ENCODE measurements around the gene YIF1B.

Gene YIF1B

DNA sequence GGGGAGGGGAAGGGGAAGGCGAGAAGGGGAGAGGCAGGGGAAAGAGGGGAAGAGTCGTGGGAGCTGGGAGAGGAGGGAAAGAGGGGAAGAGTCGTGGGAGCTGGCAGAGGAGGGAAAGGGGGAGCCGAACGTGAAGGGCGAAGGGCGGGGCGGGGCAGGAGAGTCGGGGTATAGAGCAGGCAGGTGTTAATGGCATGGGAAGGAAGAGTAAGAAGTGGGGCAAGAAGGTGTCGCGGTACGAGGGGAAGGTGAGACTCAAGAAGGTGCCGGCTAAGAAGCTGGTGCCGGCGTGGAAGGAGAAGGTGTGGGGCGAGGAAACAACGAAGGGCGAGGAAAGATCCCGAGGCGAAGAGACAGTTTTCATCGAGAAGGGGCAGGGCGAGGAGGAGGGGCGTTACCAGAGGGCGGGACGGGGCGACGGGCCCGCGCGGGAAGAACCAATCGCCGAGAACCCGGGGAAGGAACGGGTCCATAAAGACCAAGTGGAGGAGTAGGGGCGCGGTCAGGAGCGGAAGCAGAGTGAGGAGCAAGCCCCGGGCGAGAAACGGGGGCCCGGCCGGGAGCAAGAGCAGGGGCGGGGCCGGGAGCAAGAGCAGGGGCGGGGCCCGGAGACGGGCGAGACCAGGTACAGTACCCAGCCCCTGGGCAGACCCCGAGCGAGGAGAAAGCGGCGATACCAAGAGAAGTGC lies 20.3 kb upstream of the YIF1B start:
- DNase-seq (ENCODE audit: low read depth in 2 of 2, low spot score in 1 of 2): peak; percentile 87 to 88

DNA sequence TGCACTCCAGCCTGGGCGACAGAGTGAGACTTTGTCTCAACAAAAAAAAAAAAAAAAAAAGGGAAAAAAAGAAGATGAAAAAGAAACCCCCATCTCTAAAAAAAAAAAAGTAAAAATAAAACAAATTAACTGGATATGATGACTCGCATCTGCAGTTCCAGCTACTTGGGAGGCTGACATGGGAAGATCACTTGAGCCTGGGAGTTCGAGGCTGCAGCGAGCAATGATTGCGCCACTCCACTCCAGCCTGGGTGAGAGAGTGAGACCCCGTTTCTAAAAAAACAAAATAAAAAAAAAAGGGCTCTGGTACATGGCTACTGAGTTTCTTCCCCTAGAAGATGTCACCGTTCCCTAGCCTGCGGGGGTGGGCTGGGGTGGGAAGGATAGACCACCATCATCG lies 17.5 kb upstream of the YIF1B start:
- no peak for DNase-seq (ENCODE audit: low read depth in 2 of 2, low spot score in 1 of 2)

DNA sequence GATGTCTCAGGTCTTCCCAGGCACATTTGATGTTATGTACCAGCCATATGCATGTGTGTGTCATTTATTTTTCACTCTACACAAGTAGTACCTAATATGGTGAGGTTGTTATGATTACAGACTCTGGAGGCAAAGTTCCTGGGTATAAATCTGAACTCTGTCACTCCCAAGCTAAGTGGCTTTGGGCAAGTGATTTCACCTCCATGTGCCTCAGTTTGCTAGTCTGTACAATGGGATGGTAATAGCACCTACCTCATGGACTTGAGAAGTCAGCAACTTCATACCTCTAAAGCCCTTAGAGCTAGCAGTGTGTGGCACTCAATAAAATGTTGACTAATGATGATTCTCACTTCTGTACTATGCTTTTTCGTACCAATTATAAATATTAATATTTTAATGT lies 16.0 kb upstream of the YIF1B start:
- DNase-seq (ENCODE audit: low read depth in 2 of 2, low spot score in 1 of 2): no peak

- DNase-seq (ENCODE audit: low read depth in 2 of 2, low spot score in 1 of 2): no peak
Observed at GRCh38 chr19:38329651-38330050, 13.9 kb upstream of the YIF1B start.

DNA sequence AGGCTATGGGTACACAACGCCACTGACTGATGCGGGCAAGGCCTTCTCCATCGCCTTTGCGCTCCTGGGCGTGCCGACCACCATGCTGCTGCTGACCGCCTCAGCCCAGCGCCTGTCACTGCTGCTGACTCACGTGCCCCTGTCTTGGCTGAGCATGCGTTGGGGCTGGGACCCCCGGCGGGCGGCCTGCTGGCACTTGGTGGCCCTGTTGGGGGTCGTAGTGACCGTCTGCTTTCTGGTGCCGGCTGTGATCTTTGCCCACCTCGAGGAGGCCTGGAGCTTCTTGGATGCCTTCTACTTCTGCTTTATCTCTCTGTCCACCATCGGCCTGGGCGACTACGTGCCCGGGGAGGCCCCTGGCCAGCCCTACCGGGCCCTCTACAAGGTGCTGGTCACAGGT lies 10.8 kb upstream of the YIF1B start:
- no peak for DNase-seq (ENCODE audit: low read depth in 2 of 2, low spot score in 1 of 2)

GRCh38 chr19:38324431-38324830 lies 8.7 kb upstream of the YIF1B start:
- no peak for DNase-seq (ENCODE audit: low read depth in 2 of 2, low spot score in 1 of 2)

GRCh38 chr19:38323291-38323690 lies 7.5 kb upstream of the YIF1B start:
- DNase-seq (ENCODE audit: low read depth in 2 of 2, low spot score in 1 of 2): no peak

DNA sequence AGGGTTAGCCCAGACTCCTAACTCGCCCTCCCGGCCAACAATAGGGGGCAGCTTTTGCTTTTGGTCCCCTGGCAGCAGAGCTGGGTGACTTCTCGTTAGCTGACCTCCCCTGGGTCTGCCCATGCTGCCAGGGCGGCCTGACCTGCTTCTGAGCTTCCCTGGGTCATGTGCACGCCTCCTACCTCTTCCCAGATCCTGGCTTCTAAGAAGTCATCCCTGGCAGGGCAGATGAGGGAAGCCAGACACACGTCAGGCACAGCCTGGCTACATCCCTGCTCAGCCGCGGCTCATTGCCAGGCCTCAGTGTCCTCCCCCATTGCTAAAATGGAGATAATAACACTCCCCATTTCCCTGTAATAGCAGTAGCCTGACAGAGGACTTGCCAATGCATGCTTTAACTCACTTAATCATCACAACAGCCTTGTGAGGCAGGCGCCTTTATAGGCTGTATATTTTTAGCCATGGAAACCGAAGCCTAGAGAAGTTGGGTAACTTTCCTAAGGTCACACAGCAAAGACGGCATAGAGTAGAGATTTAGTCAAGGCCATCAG lies 6.0 kb upstream of the YIF1B start:
- no peak for DNase-seq (ENCODE audit: low read depth in 2 of 2, low spot score in 1 of 2)

DNA sequence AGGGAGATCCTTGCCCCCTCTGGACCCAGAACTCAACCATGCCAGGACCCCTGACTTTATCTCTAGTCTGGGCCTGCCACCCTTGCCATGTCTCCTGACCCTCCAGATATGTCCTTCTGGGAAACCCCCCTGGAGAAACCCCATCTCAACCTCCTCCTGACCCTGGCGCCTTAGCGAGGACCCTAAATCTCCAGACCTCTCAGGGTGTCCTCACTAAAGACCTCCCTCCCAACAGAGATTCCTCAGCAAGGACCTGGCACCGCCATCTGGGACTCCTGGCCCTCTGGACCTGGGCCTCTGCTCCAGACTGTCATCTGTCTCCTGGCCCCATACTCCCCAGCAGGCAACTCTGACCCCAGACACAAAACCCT lies 5.2 kb upstream of the YIF1B start:
- DNase-seq (ENCODE audit: low read depth in 2 of 2, low spot score in 1 of 2): no peak

- peak; percentile 13 to 54 for DNase-seq (ENCODE audit: low read depth in 2 of 2, low spot score in 1 of 2)
Observed at GRCh38 chr19:38319421-38320258, 3.9 kb upstream of the YIF1B start, which contains the start of gene KCNK6. Gene KCNK6 (plus strand): TSS chr19:38319845. CDS start chr19:38319951, 106 bp downstream.

GRCh38 chr19:38318660-38319059 lies 2.9 kb upstream of the YIF1B start:
- no peak for DNase-seq (ENCODE audit: low read depth in 2 of 2, low spot score in 1 of 2)

GRCh38 chr19:38317104-38317612 lies 1.4 kb upstream of the YIF1B start:
- no peak for DNase-seq (ENCODE audit: low read depth in 2 of 2, low spot score in 1 of 2)

GRCh38 chr19:38316477-38317067 lies 825 bp upstream of the YIF1B start:
- no peak for DNase-seq (ENCODE audit: low read depth in 2 of 2, low spot score in 1 of 2)

- no peak for DNase-seq (ENCODE audit: low read depth in 2 of 2, low spot score in 1 of 2)
Observed at GRCh38 chr19:38310986-38311385, 4.8 kb downstream of the YIF1B start.

DNA sequence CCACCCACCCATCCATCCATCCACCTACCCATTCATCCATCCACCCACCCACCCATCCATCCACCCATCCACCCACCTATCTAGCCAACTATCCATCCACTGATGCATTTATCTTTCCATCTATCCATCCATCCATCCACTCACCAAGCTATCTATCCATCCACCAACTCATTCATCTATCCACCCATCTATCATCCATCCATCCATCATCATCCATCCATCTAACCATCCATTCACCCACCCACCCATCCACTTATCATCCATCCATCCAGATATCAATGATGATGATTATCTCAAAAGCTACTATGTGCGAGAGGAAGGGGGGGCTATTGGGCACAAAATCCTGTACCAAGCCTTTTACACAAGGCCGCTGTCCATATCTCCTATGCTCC lies 5.5 kb downstream of the YIF1B start:
- no peak for DNase-seq (ENCODE audit: low read depth in 2 of 2, low spot score in 1 of 2)

- DNase-seq (ENCODE audit: low read depth in 2 of 2, low spot score in 1 of 2): no peak
Observed at GRCh38 chr19:38309615-38310278, 6.0 kb downstream of the YIF1B start.

DNA sequence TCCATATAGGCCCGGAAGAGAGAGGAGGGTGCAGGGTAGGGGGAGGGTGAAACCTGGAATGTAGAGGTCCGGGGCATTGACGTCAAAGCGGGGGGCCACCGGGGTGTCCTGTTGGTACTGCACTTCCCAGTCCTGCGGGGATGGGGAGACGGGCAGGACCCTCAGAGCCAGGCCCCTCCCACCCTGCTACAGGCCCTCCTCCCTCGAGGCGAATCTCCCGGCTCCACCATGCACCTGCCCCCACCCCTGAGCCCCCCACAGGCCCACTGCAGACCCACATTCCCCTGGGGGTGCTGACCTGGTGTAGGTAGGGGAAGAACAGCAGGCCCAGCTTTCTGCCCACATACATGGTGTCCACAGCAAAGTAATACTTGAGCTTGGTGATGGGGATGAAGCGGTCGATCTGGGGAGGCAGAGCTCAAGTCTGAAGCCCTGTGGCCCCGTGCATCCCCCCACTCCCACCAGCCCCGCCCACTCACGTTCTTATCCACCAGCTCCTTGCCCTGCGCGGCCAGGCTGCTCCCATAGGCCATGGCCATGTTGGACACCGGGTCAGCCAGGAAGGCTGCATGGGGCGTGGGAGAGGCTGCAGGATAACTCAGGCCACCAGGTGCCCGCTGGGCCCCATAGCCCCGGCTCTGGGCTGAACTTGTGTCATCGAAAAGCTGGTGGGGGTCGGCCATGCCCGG lies 6.7 kb downstream of the YIF1B start:
- no peak for DNase-seq (ENCODE audit: low read depth in 2 of 2, low spot score in 1 of 2)

GRCh38 chr19:38308006-38308766 lies 7.6 kb downstream of the YIF1B start:
- DNase-seq (ENCODE audit: low read depth in 2 of 2, low spot score in 1 of 2): no peak

- no peak for DNase-seq (ENCODE audit: low read depth in 2 of 2, low spot score in 1 of 2)
Observed at GRCh38 chr19:38307597-38307996, 8.2 kb downstream of the YIF1B start.

DNA sequence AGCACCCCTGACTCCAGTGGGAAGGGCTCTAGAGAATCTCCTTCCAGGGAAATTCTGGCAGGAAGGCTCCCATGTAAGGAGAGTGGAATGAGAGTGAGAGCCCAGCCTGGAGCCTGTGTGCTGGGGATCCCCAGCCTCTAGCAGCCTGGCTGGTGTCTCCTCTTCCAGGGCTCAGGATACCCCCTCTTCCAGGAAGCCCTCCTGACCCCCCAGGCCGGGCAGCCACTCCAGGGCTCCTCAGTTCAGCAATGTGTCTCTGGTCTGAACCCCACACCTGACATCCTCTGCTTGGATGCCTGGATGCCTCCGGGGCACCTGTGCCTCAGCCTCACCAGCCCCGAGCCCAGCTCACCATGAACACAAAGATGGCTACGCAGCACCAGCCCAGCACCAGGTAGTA lies 8.7 kb downstream of the YIF1B start:
- DNase-seq (ENCODE audit: low read depth in 2 of 2, low spot score in 1 of 2): no peak

Measured in stimulated activated CD8-positive, alpha-beta memory T cell treated with anti-CD3 and anti-CD28 coated beads, Interleukin-4, amount 100 ng/mL, for 4 hours (primary cell).